Panc1 (cell line): Measurements from ENCODE around the gene TTLL5. TPM values are rescaled to one million over a fixed set of nuclear protein-coding genes. Genes with fewer than 3 reads are reported as not detected.

ENCODE experiments used
- ATAC-seq: fragments of 200-7000 bp; cut with Tn5 transposase; 2 replicates; pipeline ENCODE4 v1.9.1; 2020; ENCODE audit warnings: mild to moderate bottlenecking, moderate library complexity
- BruUV-seq: library from RNA; stranded (reverse); fragments of 400-500 nt; replicated peaks from 2 replicates; lab custom pipeline; 2021; lab: Mats Ljungman, UMichigan
- CTCF ChIA-PET: fragments of 300-600 bp; sonication (Branson Sonifier 250); formaldehyde crosslinking; loops from one replicate; lab custom pipeline; 2022; ENCODE audit warnings: antibody characterized with exemption; lab: Charles Lee
- POLR2A ChIA-PET: fragments of 300-600 bp; sonication (Branson Sonifier 250); formaldehyde crosslinking; loops from one replicate; lab custom pipeline; 2022; ENCODE audit warnings: antibody characterized with exemption; lab: Charles Lee
- DNase-seq: peaks from one replicate; pipeline ENCODE4 v3.0.0-alpha.2; 2010; ENCODE audit warnings: low read depth, low spot score
- H3K27ac ChIP-seq: 2 replicates; pipeline ENCODE4 v1.5.1; 2011; ENCODE audit warnings: mild to moderate bottlenecking, low read length, inconsistent platforms
- H3K27me3 ChIP-seq: fragments of 200-500 bp; sonication (Bioruptor generic); 2 replicates; pipeline ENCODE4 v1.6.0; 2014; ENCODE audit warnings: low read length, inconsistent platforms; ENCODE audit not compliant: control insufficient read depth, insufficient read depth
- H3K36me3 ChIP-seq: fragments of 200-500 bp; sonication (Bioruptor generic); 2 replicates; pipeline ENCODE4 v1.5.1; 2014; ENCODE audit warnings: inconsistent platforms, mild to moderate bottlenecking, low read length, moderate library complexity; ENCODE audit not compliant: control insufficient read depth, insufficient read depth
- H3K4me1 ChIP-seq: 2 replicates; pipeline ENCODE4 v1.5.1; 2011; ENCODE audit warnings: inconsistent platforms, mild to moderate bottlenecking, low read length, moderate library complexity; ENCODE audit not compliant: control insufficient read depth, insufficient read depth
- H3K4me3 ChIP-seq, 2 experiments: 2 replicates each; pipeline ENCODE4 v1.5.1; 2011 to 2012; ENCODE audit warnings: low read depth in 2 of 2, low read length in 2 of 2, mild to moderate bottlenecking in 2 of 2, inconsistent platforms in 1 of 2, moderate library complexity in 1 of 2
- H3K9me3 ChIP-seq: fragments of 200-500 bp; sonication (Bioruptor generic); 2 replicates; pipeline ENCODE4 v1.5.1; 2014; ENCODE audit warnings: low read depth, mild to moderate bottlenecking, inconsistent platforms, low read length, moderate library complexity; ENCODE audit not compliant: control insufficient read depth, insufficient read depth
- CTCF ChIP-seq: fragments of 450-650 bp; IDR thresholded peaks from 2 replicates; pipeline ENCODE4 v1.5.1; 2017; ENCODE audit warnings: mild to moderate bottlenecking
- POLR2AphosphoS5 ChIP-seq: IDR thresholded peaks from 2 replicates; pipeline ENCODE4 v1.6.1; 2012; ENCODE audit warnings: mild to moderate bottlenecking, low read depth, low read length, moderate library complexity
- REST ChIP-seq, 2 experiments: IDR thresholded peaks; 2 replicates each; pipeline ENCODE4 v1.6.1; 2011 to 2012; ENCODE audit warnings: low read depth in 2 of 2, control low read depth in 1 of 2, low read length in 1 of 2, mild to moderate bottlenecking in 1 of 2, moderate library complexity in 1 of 2; ENCODE audit not compliant: insufficient read depth in 1 of 2
- SIN3A ChIP-seq: IDR thresholded peaks from 2 replicates; pipeline ENCODE4 v1.6.1; 2012; ENCODE audit warnings: low read depth, mild to moderate bottlenecking, low read length, moderate library complexity, borderline replicate concordance; ENCODE audit not compliant: insufficient read depth
- TCF7L2 ChIP-seq: IDR thresholded peaks from 2 replicates; pipeline ENCODE4 v1.6.1; 2011; ENCODE audit warnings: mild to moderate bottlenecking, low read depth, low read length, inconsistent platforms
- in situ Hi-C: cut with HindIII; loops from 2 replicates; pipeline ENCODE4 v1.10.0; 2016; ENCODE audit warnings: low sequenced_read_pairs, low pct_unique_long_range_greater_than_20kb
- intact Hi-C: fragments of 100-400 bp; cut with micrococcal nuclease; formaldehyde crosslinking; loops from one replicate; pipeline ENCODE4 v1.10.0; 2022; ENCODE audit not compliant: unreplicated experiment
- total RNA-seq: library from RNA; stranded (reverse); gene quantifications from one replicate; pipeline ENCODE4 v1.2.1, GENCODE V29; 2021; ENCODE audit not compliant: unreplicated experiment

Gene TTLL5
- total RNA-seq, 1 experiment from 2014 or later, result 23.5 TPM

DNA sequence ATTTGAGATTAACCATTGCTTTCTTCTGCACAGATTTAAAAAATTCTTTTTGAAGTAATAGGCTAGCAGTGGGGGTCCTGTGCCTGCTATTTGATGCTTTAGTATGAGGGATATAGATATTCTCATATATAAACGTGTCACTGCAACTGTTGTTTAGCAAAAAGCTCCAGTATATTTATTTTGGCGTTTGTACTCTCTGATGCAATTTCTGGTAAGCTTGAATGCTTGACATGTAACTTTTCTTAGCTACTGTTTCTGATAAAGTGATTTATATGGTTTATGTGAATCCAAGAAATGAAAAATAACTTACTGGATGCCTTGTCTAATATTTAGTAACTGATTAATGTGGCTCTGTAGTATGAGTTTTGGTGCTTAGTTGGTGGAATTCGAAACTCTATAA, 77.1 kb downstream of the TTLL5 start:
- BruUV-seq, result no TSS peak
- H3K4me1 ChIP-seq, result no peaks in the 10 kb centered on the region
- ChIA-PET CTCF (no interaction called here), POLR2A (no interaction called here)
- intact Hi-C loops (no loop called here), in situ Hi-C loops (no loop called here)
- no peak for ATAC-seq
- H3K9me3 ChIP-seq, result no peaks in the 10 kb centered on the region
- no peak for TF ChIP-seq CTCF
- TF ChIP-seq REST (IDR thresholded peaks at IDR 0.05; ENCODE audit: insufficient read depth in 1 of 2, low read depth in 2 of 2, low read length in 1 of 2), result no peak
- TF ChIP-seq TCF7L2, result no peak
- TF ChIP-seq POLR2AphosphoS5, result no peak
- no peak for TF ChIP-seq SIN3A
- DNase-seq, result no peak
- no peaks in the 10 kb centered on the region for H3K36me3 ChIP-seq
- no peaks in the 10 kb centered on the region for H3K27me3 ChIP-seq
- no peak overlapping the region for H3K27ac ChIP-seq
- no peak overlapping the region for H3K4me3 ChIP-seq

GRCh38 chr14:75742867-75743266, 81.8 kb downstream of the TTLL5 start:
- Histone ChIP-seq H3K36me3 (no peaks in the 10 kb centered on the region; the same call in 1 of the 2 replicates), H3K27ac (no peak overlapping the region), H3K9me3 (no peaks in the 10 kb centered on the region), H3K27me3 (no peaks in the 10 kb centered on the region), H3K4me1 (no peaks in the 10 kb centered on the region), H3K4me3 (no peak overlapping the region)
- ChIA-PET CTCF (no interaction called here), POLR2A (no interaction called here)
- in situ Hi-C loops (no loop called here), intact Hi-C loops (no loop called here)
- ATAC-seq (no peak), DNase-seq (no peak)
- BruUV-seq, result no TSS peak
- TF ChIP-seq REST (IDR thresholded peaks at IDR 0.05; ENCODE audit: insufficient read depth in 1 of 2, low read depth in 2 of 2, low read length in 1 of 2) (no peak), CTCF (no peak), SIN3A (no peak), TCF7L2 (no peak), POLR2AphosphoS5 (no peak)
